SU-DHL-6 (cell line): ENCODE data around the gene CEP97.

ENCODE experiments used
- EZH2phosphoT487 ChIP-seq: fragments of 200-600 bp; sonication (generic), shearing (Covaris generic); conservative IDR thresholded peaks from 2 replicates; pipeline ENCODE4 v1.6.1; 2018; ENCODE audit warnings: mild to moderate bottlenecking, antibody characterized with exemption, low read length, moderate library complexity, mixed read lengths
- TF ChIP-seq, protein P1 (sequence below): fragments of 200-600 bp; sonication (generic); IDR thresholded peaks from one replicate; pipeline ENCODE4 v1.5.1; 2017; ENCODE audit warnings: antibody characterized with exemption, mild to moderate bottlenecking, low read length, moderate library complexity; ENCODE audit not compliant: insufficient read depth, poor library complexity, severe bottlenecking

GRCh38 chr3:101735833-101736232 lies 11.4 kb downstream of the CEP97 start:
- TF ChIP-seq, protein P1, sequence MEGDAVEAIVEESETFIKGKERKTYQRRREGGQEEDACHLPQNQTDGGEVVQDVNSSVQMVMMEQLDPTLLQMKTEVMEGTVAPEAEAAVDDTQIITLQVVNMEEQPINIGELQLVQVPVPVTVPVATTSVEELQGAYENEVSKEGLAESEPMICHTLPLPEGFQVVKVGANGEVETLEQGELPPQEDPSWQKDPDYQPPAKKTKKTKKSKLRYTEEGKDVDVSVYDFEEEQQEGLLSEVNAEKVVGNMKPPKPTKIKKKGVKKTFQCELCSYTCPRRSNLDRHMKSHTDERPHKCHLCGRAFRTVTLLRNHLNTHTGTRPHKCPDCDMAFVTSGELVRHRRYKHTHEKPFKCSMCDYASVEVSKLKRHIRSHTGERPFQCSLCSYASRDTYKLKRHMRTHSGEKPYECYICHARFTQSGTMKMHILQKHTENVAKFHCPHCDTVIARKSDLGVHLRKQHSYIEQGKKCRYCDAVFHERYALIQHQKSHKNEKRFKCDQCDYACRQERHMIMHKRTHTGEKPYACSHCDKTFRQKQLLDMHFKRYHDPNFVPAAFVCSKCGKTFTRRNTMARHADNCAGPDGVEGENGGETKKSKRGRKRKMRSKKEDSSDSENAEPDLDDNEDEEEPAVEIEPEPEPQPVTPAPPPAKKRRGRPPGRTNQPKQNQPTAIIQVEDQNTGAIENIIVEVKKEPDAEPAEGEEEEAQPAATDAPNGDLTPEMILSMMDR, result no peak
- TF ChIP-seq EZH2phosphoT487, result no peak
